A549 (cell line): ENCODE data around the gene MAP6D1. TPM values are rescaled to one million over a fixed set of nuclear protein-coding genes. Genes with fewer than 3 reads are reported as not detected.

Experiments used
- ATAC-seq, 2 experiments: fragments of 200-7000 bp in 1 of 2; fragments of >200 bp in 1 of 2; cut with Nextera tagmentation in 1 of 2; cut with Tn5 transposase in 1 of 2; 3 replicates each; pipeline versions ENCODE4 v1.8.0 to v1.9.1; 2018 to 2020; ENCODE audit warnings: mild to moderate bottlenecking in 1 of 2, moderate library complexity in 1 of 2
- CTCF ChIA-PET: fragments of 300-600 bp; sonication (Branson Sonifier 250); formaldehyde crosslinking; extraction: SDS; loops from one replicate; lab custom pipeline; 2021; ENCODE audit warnings: antibody characterized with exemption, inconsistent platforms; lab: Yijun Ruan, JAX
- POLR2A ChIA-PET: fragments of 350-600 bp; formaldehyde crosslinking; extraction: SDS; loops from one replicate; lab custom pipeline; 2021; ENCODE audit warnings: antibody characterized with exemption, inconsistent platforms; lab: Yijun Ruan, JAX
- DNase-seq, 2 experiments: peaks; one replicate each; pipeline versions ENCODE4 v3.0.0 to v3.0.0-alpha.2; 2011 to 2016; ENCODE audit warnings: low read depth in 1 of 2, low spot score in 1 of 2
- FAIRE-seq: peaks from 2 replicates; lab custom pipeline; 2011; peaks lifted over from hg19 to GRCh38; lab: Jason Lieb, UNC
- H3K27ac ChIP-seq, 2 experiments: fragments of >200 bp; sonication (Bioruptor Twin); formaldehyde crosslinking; 3 replicates each; pipeline ENCODE4 v1.5.1; 2016 to 2017
- H3K4me1 ChIP-seq: fragments of >200 bp; sonication (Bioruptor Twin); formaldehyde crosslinking; 3 replicates; pipeline ENCODE4 v1.6.1; 2016
- H3K4me2 ChIP-seq: fragments of >200 bp; sonication (Bioruptor Twin); formaldehyde crosslinking; 3 replicates; pipeline ENCODE4 v1.6.1; 2016
- H3K4me3 ChIP-seq: fragments of >200 bp; sonication (Bioruptor Twin); formaldehyde crosslinking; 3 replicates; pipeline ENCODE4 v1.5.1; 2016
- H3K9me3 ChIP-seq: fragments of >200 bp; sonication (Bioruptor Twin); formaldehyde crosslinking; 3 replicates; pipeline ENCODE4 v1.6.1; 2016
- CBX8 ChIP-seq: fragments of 200-600 bp; sonication (generic); IDR thresholded peaks from 2 replicates; pipeline ENCODE4 v1.6.1; 2016
- CHD2 ChIP-seq: fragments of 150-350 bp; IDR thresholded peaks from 2 replicates; pipeline ENCODE4 v1.6.1; 2014; ENCODE audit warnings: low read length; ENCODE audit not compliant: partially characterized antibody
- EHF ChIP-seq: fragments of 250-450 bp; sonication (Bioruptor Pico); IDR thresholded peaks from 2 replicates; pipeline ENCODE4 v1.5.0; 2020; ENCODE audit warnings: mild to moderate bottlenecking
- EHMT2 ChIP-seq: fragments of 200-600 bp; sonication (generic); IDR thresholded peaks from 2 replicates; pipeline ENCODE4 v1.6.1; 2016; ENCODE audit warnings: antibody characterized with exemption, low read depth, mild to moderate bottlenecking, moderate library complexity
- ESRRA ChIP-seq: fragments of 150-350 bp; IDR thresholded peaks from 2 replicates; pipeline ENCODE4 v1.6.1; 2014; ENCODE audit warnings: mild to moderate bottlenecking, low read length, borderline replicate concordance
- GATA3 ChIP-seq: IDR thresholded peaks from 2 replicates; pipeline ENCODE4 v1.6.1; 2012; ENCODE audit warnings: borderline replicate concordance
- HEYL ChIP-seq: fragments of 250-450 bp; sonication (Bioruptor Pico); IDR thresholded peaks from 2 replicates; pipeline ENCODE4 v1.8.0; 2021; ENCODE audit warnings: mild to moderate bottlenecking, moderate library complexity
- HOXB13 ChIP-seq: fragments of 250-450 bp; sonication (Bioruptor Pico); IDR thresholded peaks from 2 replicates; pipeline ENCODE4 v1.5.0; 2020; ENCODE audit warnings: low read depth, mild to moderate bottlenecking, moderate library complexity
- HOXB5 ChIP-seq: fragments of 250-450 bp; sonication (Bioruptor Pico); IDR thresholded peaks from 2 replicates; pipeline ENCODE4 v1.5.0; 2020; ENCODE audit warnings: mild to moderate bottlenecking, moderate library complexity
- JUN ChIP-seq, 2 experiments: fragments of >200 bp; sonication (Bioruptor Twin); formaldehyde crosslinking; IDR thresholded peaks; 2 replicates in 1 of 2; 3 replicates in 1 of 2; pipeline ENCODE4 v1.6.1; 2016 to 2017
- JUNB ChIP-seq: fragments of >200 bp; sonication (Bioruptor Twin); formaldehyde crosslinking; IDR thresholded peaks from 2 replicates; pipeline ENCODE4 v1.6.1; 2016
- KDM5A ChIP-seq: fragments of 200-600 bp; sonication (generic); IDR thresholded peaks from 2 replicates; pipeline ENCODE4 v1.6.1; 2016; ENCODE audit warnings: antibody characterized with exemption, mild to moderate bottlenecking
- MAZ ChIP-seq: fragments of 150-350 bp; IDR thresholded peaks from 2 replicates; pipeline ENCODE4 v1.6.1; 2014; ENCODE audit warnings: antibody characterized with exemption, low read depth, low read length, borderline replicate concordance
- NPAS2 ChIP-seq: fragments of 250-450 bp; sonication (Bioruptor Pico); IDR thresholded peaks from 2 replicates; pipeline ENCODE4 v1.8.0; 2022; ENCODE audit warnings: mild to moderate bottlenecking, moderate library complexity, borderline replicate concordance
- PHF8 ChIP-seq: fragments of 200-600 bp; sonication (generic); IDR thresholded peaks from 2 replicates; pipeline ENCODE4 v1.6.1; 2016; ENCODE audit warnings: low read depth, mild to moderate bottlenecking, antibody characterized with exemption, moderate library complexity, borderline replicate concordance
- POLR2AphosphoS2 ChIP-seq: conservative IDR thresholded peaks from 2 replicates; pipeline ENCODE4 v1.6.1; 2012; ENCODE audit warnings: low read length, improper control_type of control experiment, inconsistent platforms
- RARB ChIP-seq: fragments of 250-450 bp; sonication (Bioruptor Pico); IDR thresholded peaks from 2 replicates; pipeline ENCODE4 v1.8.0; 2021; ENCODE audit warnings: mild to moderate bottlenecking, moderate library complexity
- RCOR1 ChIP-seq: fragments of 150-350 bp; IDR thresholded peaks from 2 replicates; pipeline ENCODE4 v1.6.1; 2014; ENCODE audit warnings: antibody characterized with exemption, low read length, low read depth
- RNF2 ChIP-seq: fragments of 200-600 bp; sonication (generic); IDR thresholded peaks from 2 replicates; pipeline ENCODE4 v1.6.1; 2016; ENCODE audit warnings: low read depth, mild to moderate bottlenecking, antibody characterized with exemption, moderate library complexity, borderline replicate concordance
- SMC3 ChIP-seq: fragments of >200 bp; sonication (Bioruptor Twin); formaldehyde crosslinking; IDR thresholded peaks from 3 replicates; pipeline ENCODE4 v1.6.1; 2018; ENCODE audit warnings: inconsistent platforms
- ZC3H11A ChIP-seq: fragments of 450-650 bp; IDR thresholded peaks from 2 replicates; pipeline ENCODE4 v1.6.1; 2014; ENCODE audit warnings: antibody characterized with exemption, mild to moderate bottlenecking
- ZFP36 ChIP-seq: fragments of 450-650 bp; IDR thresholded peaks from 2 replicates; pipeline ENCODE4 v1.6.1; 2014; ENCODE audit warnings: borderline replicate concordance; ENCODE audit not compliant: partially characterized antibody
- ZNF302 ChIP-seq: fragments of 250-450 bp; sonication (Bioruptor Pico); IDR thresholded peaks from 2 replicates; pipeline ENCODE4 v1.9.0; 2021; ENCODE audit warnings: inconsistent platforms, mild to moderate bottlenecking, moderate library complexity
- ZSCAN20 ChIP-seq: fragments of 250-450 bp; sonication (Bioruptor Pico); IDR thresholded peaks from 2 replicates; pipeline ENCODE4 v1.8.0; 2022; ENCODE audit warnings: mild to moderate bottlenecking, moderate library complexity
- WGBS: methylation state at CpG from one replicate; pipeline ENCODE4 v1.1.6; 2017; ENCODE audit errors: missing lambda C conversion rate; 5-methylcytosine and 5-hydroxymethylcytosine counted together
- polyA plus RNA-seq, 4 experiments: library from polyadenylated mRNA; depleted of rRNA in 3 of 4; stranded (reverse); fragments of >200 nt; fragmentation: RNase III in 1 of 4; extraction: RNeasy Plus Mini Kit Qiagen cat#74134 plus additional on column Dnase treatment in 1 of 4; gene quantifications; 2 replicates in 3 of 4; 3 replicates in 1 of 4; pipeline ENCODE4 v1.2.3, GENCODE V29; 2011 to 2017
- TF ChIP-seq, protein P1 (sequence below): IDR thresholded peaks from 2 replicates; pipeline ENCODE4 v1.6.1; 2012
- TF ChIP-seq, protein P2 (sequence below): fragments of 450-650 bp; IDR thresholded peaks from 2 replicates; pipeline ENCODE4 v1.6.1; 2014; ENCODE audit warnings: antibody characterized with exemption
- TF ChIP-seq, protein P3 (sequence below): fragments of >200 bp; sonication (Bioruptor Twin); formaldehyde crosslinking; IDR thresholded peaks from 2 replicates; pipeline ENCODE4 v1.6.1; 2016
- TF ChIP-seq, protein P4 (sequence below): IDR thresholded peaks from 2 replicates; pipeline ENCODE4 v1.6.1; 2012

The MAP6D1 gene
- polyA plus RNA-seq, 2 of the 4 experiments (the other 2 are of a cell fraction), result 0.68 to 1.2 TPM

DNA sequence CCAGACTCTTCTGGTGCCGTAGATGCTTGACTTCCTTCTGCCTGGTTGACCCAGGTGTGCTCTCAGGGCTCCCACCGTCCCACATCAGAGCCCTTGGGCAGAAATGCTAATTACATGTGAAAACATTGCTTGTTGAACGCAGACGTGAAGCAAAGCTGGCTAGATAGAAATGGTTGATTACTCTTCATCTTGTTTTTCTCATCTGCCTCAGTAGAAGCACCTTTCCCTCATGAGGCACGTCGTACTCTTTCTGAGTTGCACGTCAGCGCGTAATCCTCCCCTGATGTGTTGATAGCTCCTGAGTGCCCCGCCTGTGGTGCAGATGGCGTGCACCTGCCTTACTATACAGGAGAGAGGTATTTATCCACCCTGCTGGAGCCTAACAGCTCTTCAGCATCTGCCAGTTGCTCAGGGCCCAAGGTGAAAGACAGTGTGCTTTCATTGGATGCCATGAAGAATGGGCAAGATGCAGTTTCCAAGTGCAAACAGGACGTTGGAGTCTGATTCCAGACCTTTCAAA, 18.1 kb downstream of the MAP6D1 start:
- no peak overlapping the region for H3K4me3 ChIP-seq
- no peaks in the 10 kb centered on the region for H3K9me3 ChIP-seq
- H3K4me2 ChIP-seq, result no peak overlapping the region
- FAIRE-seq (no peak), ATAC-seq (no peak), DNase-seq (no peak)
- POLR2A ChIA-PET, result no interaction called here
- H3K4me1 ChIP-seq, result no peaks in the 10 kb centered on the region
- H3K27ac ChIP-seq, result no peak overlapping the region
- CTCF ChIA-PET, result no interaction called here
- 89% methylated on average over 11 of the region's 12 CpGs for WGBS
- TF ChIP-seq ESRRA (no peak), GATA3 (no peak), HOXB5 (no peak), RNF2 (no peak), NPAS2 (CRISPR knock-in tag) (no peak), ZFP36 (no peak), HEYL (CRISPR knock-in tag) (no peak), EHMT2 (no peak), POLR2AphosphoS2 (no peak), JUN (IDR thresholded peaks at IDR 0.05) (no peak), JUNB (no peak), EHF (no peak), HOXB13 (no peak), ZC3H11A (no peak), CHD2 (no peak)
- TF ChIP-seq, protein P1, sequence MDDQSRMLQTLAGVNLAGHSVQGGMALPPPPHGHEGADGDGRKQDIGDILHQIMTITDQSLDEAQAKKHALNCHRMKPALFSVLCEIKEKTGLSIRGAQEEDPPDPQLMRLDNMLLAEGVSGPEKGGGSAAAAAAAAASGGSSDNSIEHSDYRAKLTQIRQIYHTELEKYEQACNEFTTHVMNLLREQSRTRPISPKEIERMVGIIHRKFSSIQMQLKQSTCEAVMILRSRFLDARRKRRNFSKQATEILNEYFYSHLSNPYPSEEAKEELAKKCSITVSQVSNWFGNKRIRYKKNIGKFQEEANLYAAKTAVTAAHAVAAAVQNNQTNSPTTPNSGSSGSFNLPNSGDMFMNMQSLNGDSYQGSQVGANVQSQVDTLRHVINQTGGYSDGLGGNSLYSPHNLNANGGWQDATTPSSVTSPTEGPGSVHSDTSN, result no peak
- TF ChIP-seq, protein P2, sequence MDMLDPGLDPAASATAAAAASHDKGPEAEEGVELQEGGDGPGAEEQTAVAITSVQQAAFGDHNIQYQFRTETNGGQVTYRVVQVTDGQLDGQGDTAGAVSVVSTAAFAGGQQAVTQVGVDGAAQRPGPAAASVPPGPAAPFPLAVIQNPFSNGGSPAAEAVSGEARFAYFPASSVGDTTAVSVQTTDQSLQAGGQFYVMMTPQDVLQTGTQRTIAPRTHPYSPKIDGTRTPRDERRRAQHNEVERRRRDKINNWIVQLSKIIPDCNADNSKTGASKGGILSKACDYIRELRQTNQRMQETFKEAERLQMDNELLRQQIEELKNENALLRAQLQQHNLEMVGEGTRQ, result no peak
- TF ChIP-seq, protein P3, sequence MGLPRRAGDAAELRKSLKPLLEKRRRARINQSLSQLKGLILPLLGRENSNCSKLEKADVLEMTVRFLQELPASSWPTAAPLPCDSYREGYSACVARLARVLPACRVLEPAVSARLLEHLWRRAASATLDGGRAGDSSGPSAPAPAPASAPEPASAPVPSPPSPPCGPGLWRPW, result no peak
- TF ChIP-seq, all 56 proteins: peak for 0

DNA sequence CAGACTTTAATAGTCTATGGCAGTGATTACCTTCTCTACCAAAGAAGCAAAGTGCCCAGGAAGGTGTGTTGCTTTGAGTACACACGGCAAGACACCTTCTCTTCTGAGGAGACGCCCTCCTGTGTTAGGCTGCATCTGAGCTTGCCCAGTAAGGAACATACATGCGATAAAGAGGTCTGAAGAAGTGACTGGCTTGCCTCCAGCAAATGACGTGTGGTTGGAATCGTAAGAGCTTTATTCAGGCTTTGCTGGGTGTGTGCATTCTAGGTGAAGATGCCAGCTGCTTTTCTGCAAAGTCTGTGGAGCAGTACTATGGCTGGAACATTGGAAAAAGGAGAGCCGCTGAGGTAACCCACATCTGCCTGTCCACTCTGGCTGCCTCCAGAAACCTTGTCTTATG, 22.4 kb downstream of the MAP6D1 start:
- no peaks in the 10 kb centered on the region for H3K4me1 ChIP-seq
- no peak for DNase-seq
- CTCF ChIA-PET, result interaction anchor here (1.1 to 1.6 kb wide), 2 partner anchors 13 to 15 kb away, joined by 3 to 5 read pairs; no protein-coding TSS in a partner anchor
- H3K4me2 ChIP-seq, result no peak overlapping the region
- POLR2A ChIA-PET, result no interaction called here
- H3K27ac ChIP-seq, result no peak overlapping the region
- no peak for FAIRE-seq
- WGBS, result 86% methylated on average over 5 of the region's 6 CpGs
- TF ChIP-seq RCOR1 (no peak), HEYL (CRISPR knock-in tag) (no peak), PHF8 (no peak), ZSCAN20 (CRISPR knock-in tag) (no peak), ZNF302 (CRISPR knock-in tag) (no peak), ZFP36 (no peak), CBX8 (no peak), KDM5A (no peak), MAZ (no peak), RNF2 (no peak), RARB (no peak), SMC3 (no peak)
- TF ChIP-seq, protein P3, result no peak
- TF ChIP-seq, protein P2, result no peak
- TF ChIP-seq, protein P4, sequence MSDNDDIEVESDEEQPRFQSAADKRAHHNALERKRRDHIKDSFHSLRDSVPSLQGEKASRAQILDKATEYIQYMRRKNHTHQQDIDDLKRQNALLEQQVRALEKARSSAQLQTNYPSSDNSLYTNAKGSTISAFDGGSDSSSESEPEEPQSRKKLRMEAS, result no peak
- H3K4me3 ChIP-seq, result no peak overlapping the region
- no peaks in the 10 kb centered on the region for H3K9me3 ChIP-seq
- no peak for ATAC-seq
